ENCODE data around the gene CUEDC1.

Gene CUEDC1

GRCh38 chr17:57902117-57902799 lies 53.0 kb downstream of the CUEDC1 start:
- in situ Hi-C loops (cut with MboI; ENCODE audit: low sequenced_read_pairs): no loop called here

- in situ Hi-C loops (cut with MboI; ENCODE audit: low sequenced_read_pairs): no loop called here
Observed at GRCh38 chr17:57900991-57901743, 54.0 kb downstream of the CUEDC1 start.

GRCh38 chr17:57899822-57900221 lies 55.4 kb downstream of the CUEDC1 start:
- in situ Hi-C loops (cut with MboI; ENCODE audit: low sequenced_read_pairs): no loop called here

- in situ Hi-C loops (cut with MboI; ENCODE audit: low sequenced_read_pairs): no loop called here
Observed at GRCh38 chr17:57899391-57899790, 55.8 kb downstream of the CUEDC1 start.

GRCh38 chr17:57898487-57899311 lies 56.5 kb downstream of the CUEDC1 start:
- in situ Hi-C loops (cut with MboI; ENCODE audit: low sequenced_read_pairs): no loop called here

GRCh38 chr17:57895382-57896060 lies 59.7 kb downstream of the CUEDC1 start:
- in situ Hi-C loops (cut with MboI; ENCODE audit: low sequenced_read_pairs): no loop called here

GRCh38 chr17:57894848-57895247 lies 60.4 kb downstream of the CUEDC1 start:
- in situ Hi-C loops (cut with MboI; ENCODE audit: low sequenced_read_pairs): no loop called here

- in situ Hi-C loops (cut with MboI; ENCODE audit: low sequenced_read_pairs): no loop called here
Observed at GRCh38 chr17:57892820-57893595, 62.2 kb downstream of the CUEDC1 start.

- in situ Hi-C loops (cut with MboI; ENCODE audit: low sequenced_read_pairs): no loop called here
Observed at GRCh38 chr17:57892146-57892819, 62.9 kb downstream of the CUEDC1 start.

GRCh38 chr17:57890857-57891232 lies 64.4 kb downstream of the CUEDC1 start:
- in situ Hi-C loops (cut with MboI; ENCODE audit: low sequenced_read_pairs): no loop called here

GRCh38 chr17:57889892-57890856 lies 65.0 kb downstream of the CUEDC1 start:
- in situ Hi-C loops (cut with MboI; ENCODE audit: low sequenced_read_pairs): no loop called here

- in situ Hi-C loops (cut with MboI; ENCODE audit: low sequenced_read_pairs): no loop called here
Observed at GRCh38 chr17:57889252-57889651, 66.0 kb downstream of the CUEDC1 start.

GRCh38 chr17:57888311-57889216 lies 66.6 kb downstream of the CUEDC1 start:
- in situ Hi-C loops (cut with MboI; ENCODE audit: low sequenced_read_pairs): no loop called here

GRCh38 chr17:57887161-57887560 lies 68.1 kb downstream of the CUEDC1 start:
- in situ Hi-C loops (cut with MboI; ENCODE audit: low sequenced_read_pairs): no loop called here

- in situ Hi-C loops (cut with MboI; ENCODE audit: low sequenced_read_pairs): no loop called here
Observed at GRCh38 chr17:57886020-57886419, 69.2 kb downstream of the CUEDC1 start.

GRCh38 chr17:57885148-57885915 lies 69.9 kb downstream of the CUEDC1 start:
- in situ Hi-C loops (cut with MboI; ENCODE audit: low sequenced_read_pairs): no loop called here

All from hTERT RPE-1 (cell line).